ENCODE results near the gene SERPINI2. TPM values are rescaled to one million over a fixed set of nuclear protein-coding genes. Genes with fewer than 3 reads are reported as not detected.

SERPINI2 gene
- total RNA-seq, 1 experiment from 2014 or later: 0.22 TPM

DNA sequence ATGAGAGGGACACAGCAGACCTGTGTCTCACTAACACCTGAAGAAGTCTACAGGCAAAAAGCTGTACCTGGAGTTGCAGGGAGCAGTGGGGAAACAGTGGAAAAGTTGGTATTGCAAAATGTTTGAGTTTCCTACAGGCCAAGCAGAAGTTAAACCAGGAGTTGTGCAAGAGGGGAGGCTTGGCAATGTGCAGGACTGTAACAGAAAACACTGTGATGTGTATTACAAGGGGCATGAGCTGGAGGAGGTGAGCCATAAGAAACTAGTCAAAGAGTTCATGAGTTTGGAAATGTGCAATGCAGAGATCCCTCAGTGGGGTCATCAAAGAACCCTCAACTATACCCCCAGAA, 47.1 kb upstream of the SERPINI2 start:
- Mint-ChIP-seq H3K4me1 (peaks cover 0 to 5% of the 10 kb centered on the region in 2 experiments; a peak in 2 of 4 replicates), H3K27me3 (ENCODE audit: low read depth) (no peaks in the 10 kb centered on the region), H3K4me3 (no peak overlapping the region), H3K9me3 (peaks cover 4 to 8% of the 10 kb centered on the region in 2 experiments; a peak in 4 of 5 replicates), H3K36me3 (ENCODE audit: insufficient read depth in 1 of 3, low read depth in 3 of 3) (peaks cover 0 to 3% (median 0%) of the 10 kb centered on the region in 3 experiments; a peak in 3 of 7 replicates), H3K27ac (peak overlapping the region in 1 of 3 experiments; percentile 55; a peak in 3 of 7 replicates)
- no peak overlapping the region for H4K91ac ChIP-seq (ENCODE audit: insufficient read length, low read depth, low read length)
- H3K23me2 ChIP-seq (ENCODE audit: insufficient read length, low read depth, low read length, poor library complexity, severe bottlenecking): no peaks in the 10 kb centered on the region
- TF ChIP-seq, protein P1, sequence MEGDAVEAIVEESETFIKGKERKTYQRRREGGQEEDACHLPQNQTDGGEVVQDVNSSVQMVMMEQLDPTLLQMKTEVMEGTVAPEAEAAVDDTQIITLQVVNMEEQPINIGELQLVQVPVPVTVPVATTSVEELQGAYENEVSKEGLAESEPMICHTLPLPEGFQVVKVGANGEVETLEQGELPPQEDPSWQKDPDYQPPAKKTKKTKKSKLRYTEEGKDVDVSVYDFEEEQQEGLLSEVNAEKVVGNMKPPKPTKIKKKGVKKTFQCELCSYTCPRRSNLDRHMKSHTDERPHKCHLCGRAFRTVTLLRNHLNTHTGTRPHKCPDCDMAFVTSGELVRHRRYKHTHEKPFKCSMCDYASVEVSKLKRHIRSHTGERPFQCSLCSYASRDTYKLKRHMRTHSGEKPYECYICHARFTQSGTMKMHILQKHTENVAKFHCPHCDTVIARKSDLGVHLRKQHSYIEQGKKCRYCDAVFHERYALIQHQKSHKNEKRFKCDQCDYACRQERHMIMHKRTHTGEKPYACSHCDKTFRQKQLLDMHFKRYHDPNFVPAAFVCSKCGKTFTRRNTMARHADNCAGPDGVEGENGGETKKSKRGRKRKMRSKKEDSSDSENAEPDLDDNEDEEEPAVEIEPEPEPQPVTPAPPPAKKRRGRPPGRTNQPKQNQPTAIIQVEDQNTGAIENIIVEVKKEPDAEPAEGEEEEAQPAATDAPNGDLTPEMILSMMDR (conservative IDR thresholded peaks at IDR 0.05): no peak
- H3K27me3 ChIP-seq (ENCODE audit: insufficient read depth, low read length): no peaks in the 10 kb centered on the region
- no peak overlapping the region for H2BK15ac ChIP-seq (ENCODE audit: low read depth, low read length)
- H2AK5ac ChIP-seq (ENCODE audit: insufficient read length, low read length): no peak overlapping the region
- H3K79me1 ChIP-seq (ENCODE audit: insufficient read depth, low read depth, low read length, poor library complexity, severe bottlenecking): no peaks in the 10 kb centered on the region
- no peak overlapping the region for H2BK120ac ChIP-seq (ENCODE audit: low read depth, low read length, poor library complexity, severe bottlenecking)
- no peak overlapping the region for H3K27ac ChIP-seq (ENCODE audit: insufficient read length, low read depth, low read length)
- no peak overlapping the region for H2BK20ac ChIP-seq (ENCODE audit: low read depth, low read length, poor library complexity, severe bottlenecking)
- no peak overlapping the region for H3K23ac ChIP-seq (ENCODE audit: insufficient read length, low read depth, low read length)
- no peaks in the 10 kb centered on the region for H4K20me1 ChIP-seq (ENCODE audit: control insufficient read depth, insufficient read depth, insufficient read length)
- H3K56ac ChIP-seq (ENCODE audit: insufficient read length, low read depth, low read length): no peak overlapping the region
- no peak overlapping the region for H3K4ac ChIP-seq (ENCODE audit: low read depth, low read length)
- no peak for DNase-seq
- H3K4me1 ChIP-seq (ENCODE audit: insufficient read depth, low read length): no peaks in the 10 kb centered on the region
- no peak overlapping the region for H3K18ac ChIP-seq (ENCODE audit: insufficient read length, low read depth, low read length)
- H2BK5ac ChIP-seq (ENCODE audit: insufficient read length, low read length): no peak overlapping the region
- H3T11ph ChIP-seq (ENCODE audit: low read length): no peak overlapping the region
- H3K14ac ChIP-seq (ENCODE audit: insufficient read depth, low read length): no peak overlapping the region
- no peak overlapping the region for H2AFZ ChIP-seq (ENCODE audit: low read length)
- H4K5ac ChIP-seq (ENCODE audit: insufficient read length, low read depth, low read length): no peak overlapping the region
- no peaks in the 10 kb centered on the region for H3K9me3 ChIP-seq (ENCODE audit: control insufficient read depth, low read depth, low read length)
- H3K79me2 ChIP-seq (ENCODE audit: insufficient read depth, low read length): no peaks in the 10 kb centered on the region
- no peak overlapping the region for H2BK12ac ChIP-seq (ENCODE audit: insufficient read length, low read depth, low read length)
- no peak overlapping the region for H4K8ac ChIP-seq (replicated peaks; ENCODE audit: insufficient read length, low read depth, low read length)
- no peak overlapping the region for H3K9ac ChIP-seq (ENCODE audit: extremely low read depth, insufficient read length, low read length)
- H3K4me2 ChIP-seq (ENCODE audit: insufficient read depth, insufficient read length, low read length): no peak overlapping the region
